Activated gamma-delta T cell (primary cell): ENCODE measurements around the gene MYCL.

Experiments
- DNase-seq: peaks from one replicate; lab custom pipeline; 2025; lab: John Stamatoyannopoulos, UW
- total RNA-seq, 2 donors: gene quantifications; one replicate each; lab custom pipeline; 2026; lab: John Stamatoyannopoulos, UW

MYCL gene
- 0.20 to 2.7 reads per million in 2 donors for total RNA-seq

- peak; percentile 26 for DNase-seq
Observed at GRCh38 chr1:39901714-39902459, at the start of gene MYCL. Gene MYCL, minus strand, starts transcription at chr1:39901917. Its CDS starts 483 bp downstream, at chr1:39901434.

GRCh38 chr1:39949891-39950290 is 48.2 kb upstream of the MYCL start:
- DNase-seq = no peak

- DNase-seq = no peak
Observed at GRCh38 chr1:39947260-39947659, 45.5 kb upstream of the MYCL start.

- DNase-seq = no peak
Observed at GRCh38 chr1:39946216-39946615, 44.5 kb upstream of the MYCL start.

GRCh38 chr1:39944410-39945112 is 42.8 kb upstream of the MYCL start:
- no peak for DNase-seq

- no peak for DNase-seq
Observed at GRCh38 chr1:39943471-39944290, 42.0 kb upstream of the MYCL start.

- DNase-seq = no peak
Observed at GRCh38 chr1:39940980-39941871, 39.5 kb upstream of the MYCL start.

GRCh38 chr1:39940253-39940652 is 38.5 kb upstream of the MYCL start:
- no peak for DNase-seq

GRCh38 chr1:39938856-39939255 is 37.1 kb upstream of the MYCL start:
- DNase-seq = no peak

GRCh38 chr1:39936724-39937491 is 35.2 kb upstream of the MYCL start:
- DNase-seq = no peak

GRCh38 chr1:39933956-39934941 is 32.5 kb upstream of the MYCL start:
- DNase-seq = no peak

GRCh38 chr1:39928809-39929587 is 27.3 kb upstream of the MYCL start:
- DNase-seq = no peak

GRCh38 chr1:39927538-39927937 is 25.8 kb upstream of the MYCL start:
- DNase-seq = no peak

- no peak for DNase-seq
Observed at GRCh38 chr1:39926820-39927219, 25.1 kb upstream of the MYCL start.

GRCh38 chr1:39926343-39926793 is 24.7 kb upstream of the MYCL start:
- no peak for DNase-seq

- DNase-seq = no peak
Observed at GRCh38 chr1:39925721-39926342, 24.1 kb upstream of the MYCL start.

GRCh38 chr1:39922251-39922688 is 20.6 kb upstream of the MYCL start:
- DNase-seq = no peak

- no peak for DNase-seq
Observed at GRCh38 chr1:39919545-39919944, 17.8 kb upstream of the MYCL start.
